Trophoblast cell (in vitro differentiated cells and primary cell): ENCODE data around the gene MCHR2.
A peak's percentile ranks its signal among the peaks of the same experiment; 100 is the strongest.

ENCODE experiments used
- DNase-seq, 2 donors: peaks; one replicate each; pipeline ENCODE4 v3.0.0-alpha.2; 2016
- H2AFZ ChIP-seq: 2 replicates; pipeline ENCODE4 v1.6.1; 2013; ENCODE audit warnings: low read length, moderate library complexity, mild to moderate bottlenecking; ENCODE audit not compliant: insufficient read depth, poor library complexity
- H2AK5ac ChIP-seq: 2 replicates; pipeline ENCODE4 v1.6.1; 2013; ENCODE audit warnings: mild to moderate bottlenecking, low read length
- H2BK120ac ChIP-seq: 2 replicates; pipeline ENCODE4 v1.6.1; 2013; ENCODE audit warnings: low read length, mild to moderate bottlenecking, moderate library complexity; ENCODE audit not compliant: insufficient read depth, poor library complexity
- H2BK12ac ChIP-seq: 2 replicates; pipeline ENCODE4 v1.6.1; 2013; ENCODE audit warnings: mild to moderate bottlenecking, low read length, moderate library complexity
- H2BK5ac ChIP-seq: 2 replicates; pipeline ENCODE4 v1.6.1; 2013; ENCODE audit warnings: low read length, low read depth, moderate library complexity, mild to moderate bottlenecking; ENCODE audit not compliant: poor library complexity
- H3K14ac ChIP-seq: 2 replicates; pipeline ENCODE4 v1.6.1; 2013; ENCODE audit warnings: mild to moderate bottlenecking, low read length
- H3K18ac ChIP-seq: 2 replicates; pipeline ENCODE4 v1.6.1; 2013; ENCODE audit warnings: mild to moderate bottlenecking, low read length
- H3K23ac ChIP-seq: 2 replicates; pipeline ENCODE4 v1.6.1; 2013; ENCODE audit warnings: low read length
- H3K27ac ChIP-seq: 2 replicates; pipeline ENCODE4 v1.5.1; 2013; ENCODE audit warnings: low read depth, mild to moderate bottlenecking, inconsistent platforms, low read length, moderate library complexity
- H3K27me3 ChIP-seq: 2 replicates; pipeline ENCODE4 v1.6.1; 2013; ENCODE audit warnings: inconsistent platforms, mild to moderate bottlenecking, low read length, moderate library complexity; ENCODE audit not compliant: insufficient read depth
- H3K36me3 ChIP-seq, 2 experiments: 1 replicate in 1 of 2; 2 replicates in 1 of 2; pipeline ENCODE4 v1.6.1; 2013; ENCODE audit warnings: low read length in 2 of 2, mild to moderate bottlenecking in 2 of 2, moderate library complexity in 1 of 2; ENCODE audit not compliant: insufficient read depth in 2 of 2, control insufficient read depth in 1 of 2
- H3K4ac ChIP-seq: 2 replicates; pipeline ENCODE4 v1.6.1; 2013; ENCODE audit warnings: low read depth, mild to moderate bottlenecking, low read length, moderate library complexity
- H3K4me1 ChIP-seq, 2 experiments: 1 replicate in 1 of 2; 2 replicates in 1 of 2; pipeline ENCODE4 v1.6.1; 2013; ENCODE audit warnings: low read length in 2 of 2, mild to moderate bottlenecking in 2 of 2, moderate library complexity in 1 of 2; ENCODE audit not compliant: insufficient read depth in 2 of 2, control insufficient read depth in 1 of 2
- H3K4me2 ChIP-seq: 2 replicates; pipeline ENCODE4 v1.6.1; 2013; ENCODE audit warnings: inconsistent platforms, mild to moderate bottlenecking, low read length, moderate library complexity
- H3K4me3 ChIP-seq: 2 replicates; pipeline ENCODE4 v1.5.1; 2013; ENCODE audit warnings: mild to moderate bottlenecking, low read depth, low read length, inconsistent platforms
- H3K79me1 ChIP-seq: one replicate; pipeline ENCODE4 v1.6.1; 2013; ENCODE audit warnings: low read length
- H3K79me2 ChIP-seq: 2 replicates; pipeline ENCODE4 v1.6.1; 2013; ENCODE audit warnings: low read length, mild to moderate bottlenecking; ENCODE audit not compliant: control insufficient read depth, insufficient read depth, poor library complexity
- H3K9ac ChIP-seq: 2 replicates; pipeline ENCODE4 v1.6.1; 2013; ENCODE audit warnings: mild to moderate bottlenecking, low read length
- H3K9me3 ChIP-seq: 2 replicates; pipeline ENCODE4 v1.6.1; 2013; ENCODE audit warnings: low read depth, mild to moderate bottlenecking, control low read depth, inconsistent platforms, low read length; ENCODE audit not compliant: insufficient read depth
- H4K12ac ChIP-seq: 2 replicates; pipeline ENCODE4 v1.6.1; 2013; ENCODE audit warnings: low read depth, mild to moderate bottlenecking, low read length, moderate library complexity
- H4K8ac ChIP-seq: 2 replicates; pipeline ENCODE4 v1.6.1; 2013; ENCODE audit warnings: low read depth, mild to moderate bottlenecking, low read length, moderate library complexity
- H4K91ac ChIP-seq: one replicate; pipeline ENCODE4 v1.6.1; 2013; ENCODE audit warnings: low read depth, mild to moderate bottlenecking, low read length, moderate library complexity
- WGBS: extraction: QIAGEN DNeasy Blood & Tissue Kit; methylation state at CpG from one replicate; pipeline ENCODE4 v1.1.7; 2013; ENCODE audit warnings: missing lambda C conversion rate; ENCODE audit not compliant: insufficient read length, insufficient coverage; ENCODE audit errors: extremely low coverage; 5-methylcytosine and 5-hydroxymethylcytosine counted together

The MCHR2 gene

DNA sequence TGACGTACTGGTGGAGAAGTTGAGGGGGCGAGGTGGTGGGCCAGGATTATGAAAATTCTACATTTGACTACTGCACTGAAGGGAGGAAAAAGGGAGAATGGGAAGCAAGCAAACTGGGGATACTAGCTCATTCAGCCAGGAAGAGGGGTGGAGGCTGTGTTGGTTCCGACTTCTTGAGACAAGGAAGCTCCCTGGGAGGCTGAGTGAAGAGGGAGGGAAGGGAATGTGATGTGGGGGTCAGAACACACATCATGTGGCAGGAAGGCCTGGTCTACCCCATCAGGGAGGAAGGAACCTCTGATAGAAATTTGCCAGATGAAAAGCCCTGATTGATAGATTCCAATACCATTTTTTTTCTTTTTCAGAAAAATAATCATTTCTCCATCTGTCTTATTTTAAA is 28.8 kb upstream of the MCHR2 start:
- DNase-seq, result no peak
- H3K4ac ChIP-seq, result no peak overlapping the region
- no peak overlapping the region for H3K27ac ChIP-seq
- no peaks in the 10 kb centered on the region for H3K9me3 ChIP-seq
- H3K18ac ChIP-seq, result no peak overlapping the region
- H3K36me3 ChIP-seq, result no peaks in the 10 kb centered on the region
- no peak overlapping the region for H2BK5ac ChIP-seq
- H3K9ac ChIP-seq, result peak overlapping the region; percentile 78
- no peak overlapping the region for H4K8ac ChIP-seq
- H3K14ac ChIP-seq, result no peak overlapping the region
- H3K4me3 ChIP-seq, result no peak overlapping the region
- H2BK12ac ChIP-seq, result no peak overlapping the region
- no peaks in the 10 kb centered on the region for H3K27me3 ChIP-seq
- H3K79me2 ChIP-seq, result no peaks in the 10 kb centered on the region
- H2AFZ ChIP-seq, result no peak overlapping the region
- no peaks in the 10 kb centered on the region for H3K79me1 ChIP-seq
- no peak overlapping the region for H4K12ac ChIP-seq
- H3K4me2 ChIP-seq, result no peak overlapping the region
- no CpG with 5 or more reads among the region's 3 CpGs for WGBS
- H3K4me1 ChIP-seq, result no peaks in the 10 kb centered on the region
- H2AK5ac ChIP-seq, result no peak overlapping the region
- H4K91ac ChIP-seq, result no peak overlapping the region
- no peak overlapping the region for H2BK120ac ChIP-seq
- H3K23ac ChIP-seq, result no peak overlapping the region

DNA sequence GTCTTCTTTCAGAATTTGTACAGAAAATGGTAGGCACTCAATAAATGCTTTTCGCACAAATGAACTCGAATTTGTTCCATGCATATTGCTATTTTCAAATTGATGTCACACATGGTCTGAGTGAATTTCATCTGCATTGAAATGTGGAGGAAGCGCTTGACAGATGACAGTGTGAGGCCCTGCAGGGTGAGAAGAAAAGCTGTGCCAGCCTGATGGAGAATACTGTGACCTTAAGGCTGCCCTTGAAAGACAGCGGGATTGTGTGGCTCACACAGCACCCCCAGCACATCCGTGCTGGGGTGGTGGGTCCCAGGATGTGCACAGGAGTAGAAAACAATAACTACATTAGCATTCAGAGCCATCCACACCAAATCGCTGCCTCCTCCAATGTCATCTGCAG is 14.8 kb upstream of the MCHR2 start:
- no peak overlapping the region for H2AK5ac ChIP-seq
- H2AFZ ChIP-seq, result no peak overlapping the region
- WGBS, result no CpG with 5 or more reads among the region's 6 CpGs
- H3K14ac ChIP-seq, result no peak overlapping the region
- H2BK120ac ChIP-seq, result no peak overlapping the region
- H3K27me3 ChIP-seq, result no peaks in the 10 kb centered on the region
- no peak overlapping the region for H3K18ac ChIP-seq
- H4K8ac ChIP-seq, result no peak overlapping the region
- no peak overlapping the region for H3K4me2 ChIP-seq
- no peaks in the 10 kb centered on the region for H3K79me2 ChIP-seq
- no peak overlapping the region for H4K91ac ChIP-seq
- H2BK12ac ChIP-seq, result no peak overlapping the region
- no peak overlapping the region for H3K4ac ChIP-seq
- no peaks in the 10 kb centered on the region for H3K36me3 ChIP-seq
- H4K12ac ChIP-seq, result no peak overlapping the region
- no peaks in the 10 kb centered on the region for H3K4me1 ChIP-seq
- no peak overlapping the region for H3K4me3 ChIP-seq
- no peak overlapping the region for H3K23ac ChIP-seq
- no peak overlapping the region for H3K27ac ChIP-seq
- no peak for DNase-seq
- no peak overlapping the region for H2BK5ac ChIP-seq
- no peaks in the 10 kb centered on the region for H3K79me1 ChIP-seq
- no peaks in the 10 kb centered on the region for H3K9me3 ChIP-seq
- no peak overlapping the region for H3K9ac ChIP-seq

DNA sequence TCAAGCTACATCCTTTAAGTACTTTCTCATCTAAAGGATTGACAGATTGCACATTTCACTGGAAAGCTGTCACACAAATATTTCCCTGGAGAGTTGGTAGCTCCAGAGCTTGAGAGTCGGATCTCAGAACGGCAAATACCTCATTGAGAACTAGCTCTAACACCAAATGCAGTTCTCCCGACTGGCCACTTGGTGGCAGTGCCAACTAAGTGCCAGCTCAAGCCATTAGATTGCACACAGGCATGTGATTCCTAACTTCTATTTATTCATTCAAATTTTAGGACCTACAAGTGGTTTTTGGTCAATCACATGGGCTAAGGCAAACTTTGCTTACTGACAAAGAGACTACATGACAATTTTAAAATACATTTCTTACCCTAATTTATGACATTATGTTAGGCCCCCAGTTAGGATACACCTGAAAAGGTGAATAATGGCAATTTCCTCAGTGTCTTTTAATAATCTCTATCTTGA is 7.9 kb upstream of the MCHR2 start:
- Histone ChIP-seq H3K9ac (no peak overlapping the region), H3K9me3 (no peaks in the 10 kb centered on the region), H4K91ac (no peak overlapping the region), H3K4me1 (no peaks in the 10 kb centered on the region), H3K18ac (no peak overlapping the region), H2BK12ac (no peak overlapping the region), H3K27ac (no peak overlapping the region), H3K14ac (no peak overlapping the region), H3K79me2 (no peaks in the 10 kb centered on the region), H4K12ac (no peak overlapping the region), H2BK5ac (no peak overlapping the region), H3K4me3 (no peak overlapping the region), H4K8ac (no peak overlapping the region), H3K36me3 (no peaks in the 10 kb centered on the region), H3K79me1 (no peaks in the 10 kb centered on the region), H3K23ac (no peak overlapping the region), H2BK120ac (no peak overlapping the region), H3K4me2 (no peak overlapping the region), H3K27me3 (no peaks in the 10 kb centered on the region), H2AFZ (no peak overlapping the region), H3K4ac (no peak overlapping the region), H2AK5ac (no peak overlapping the region)
- WGBS, result no CpG with 5 or more reads among the region's 3 CpGs
- DNase-seq, result peak in 1 of 2 donors; percentile 78

DNA sequence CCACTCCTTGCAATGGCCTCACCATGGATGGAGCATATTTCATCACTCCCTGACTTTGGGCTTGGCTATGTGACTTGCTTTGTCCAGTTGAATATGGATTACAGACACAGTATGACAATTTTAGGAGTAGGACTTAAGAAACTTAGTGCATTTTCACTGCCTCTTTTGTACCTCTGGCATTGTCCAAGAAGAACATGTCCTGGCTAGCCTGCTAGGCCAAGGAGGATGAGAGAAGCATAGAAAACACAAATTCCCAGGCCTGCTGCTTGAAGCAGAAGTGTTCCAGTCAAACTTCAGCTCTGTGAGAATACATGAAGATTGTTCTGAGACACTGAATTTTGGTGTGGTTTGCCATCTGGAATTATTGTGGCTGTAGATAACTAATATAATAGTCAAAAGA is 3.1 kb upstream of the MCHR2 start:
- H3K79me2 ChIP-seq, result no peaks in the 10 kb centered on the region
- DNase-seq, result no peak
- H2AFZ ChIP-seq, result no peak overlapping the region
- no peak overlapping the region for H4K8ac ChIP-seq
- H3K4me3 ChIP-seq, result no peak overlapping the region
- no peak overlapping the region for H4K12ac ChIP-seq
- no peak overlapping the region for H2AK5ac ChIP-seq
- H2BK120ac ChIP-seq, result no peak overlapping the region
- H3K14ac ChIP-seq, result no peak overlapping the region
- H3K4me1 ChIP-seq, result peaks cover 3 to 7% of the 10 kb centered on the region in 2 experiments
- H4K91ac ChIP-seq, result no peak overlapping the region
- no peaks in the 10 kb centered on the region for H3K9me3 ChIP-seq
- H3K23ac ChIP-seq, result peak overlapping the region; percentile 10
- H3K79me1 ChIP-seq, result no peaks in the 10 kb centered on the region
- H2BK5ac ChIP-seq, result no peak overlapping the region
- H2BK12ac ChIP-seq, result no peak overlapping the region
- H3K36me3 ChIP-seq, result no peaks in the 10 kb centered on the region
- H3K27ac ChIP-seq, result no peak overlapping the region
- no peak overlapping the region for H3K9ac ChIP-seq
- H3K4me2 ChIP-seq, result no peak overlapping the region
- no peak overlapping the region for H3K4ac ChIP-seq
- H3K27me3 ChIP-seq, result peaks cover 17% of the 10 kb centered on the region
- H3K18ac ChIP-seq, result no peak overlapping the region
